Measurements from ENCODE around the gene EEF2K. TPM values are rescaled to one million over a fixed set of nuclear protein-coding genes. Genes with fewer than 3 reads are reported as not detected.
"Not testable (repeated sequence)": the region's sequence is repeated elsewhere in the genome, so short reads cannot be mapped to it uniquely, and the experiment has no call there.

EEF2K gene
- total RNA-seq, 1 donor from 2014 or later, result 19.3 TPM

GRCh38 chr16:22163806-22164205 lies 42.3 kb upstream of the EEF2K start:
- no peaks in the 10 kb centered on the region for H3K36me3 Mint-ChIP-seq (ENCODE audit: low read depth, unreplicated experiment)
- no peak overlapping the region for H3K27ac Mint-ChIP-seq (ENCODE audit: unreplicated experiment)
- no peaks in the 10 kb centered on the region for H3K9me3 Mint-ChIP-seq (ENCODE audit: unreplicated experiment)
- H3K4me3 Mint-ChIP-seq (ENCODE audit: unreplicated experiment), result no peak overlapping the region
- no peak for TF ChIP-seq CTCF (IDR thresholded peaks at IDR 0.05; ENCODE audit: unreplicated experiment)
- no peaks in the 10 kb centered on the region for H3K4me1 Mint-ChIP-seq (ENCODE audit: unreplicated experiment)
- H3K27me3 Mint-ChIP-seq (ENCODE audit: unreplicated experiment), result peaks cover 8% of the 10 kb centered on the region
- DNase-seq (ENCODE audit: low spot score), result no peak

- no peak for TF ChIP-seq CTCF (IDR thresholded peaks at IDR 0.05; ENCODE audit: unreplicated experiment)
- Mint-ChIP-seq H3K9me3 (ENCODE audit: unreplicated experiment) (no peaks in the 10 kb centered on the region), H3K4me1 (ENCODE audit: unreplicated experiment) (no peaks in the 10 kb centered on the region), H3K27me3 (ENCODE audit: unreplicated experiment) (peaks cover 4% of the 10 kb centered on the region), H3K36me3 (ENCODE audit: low read depth, unreplicated experiment) (no peaks in the 10 kb centered on the region), H3K27ac (ENCODE audit: unreplicated experiment) (no peak overlapping the region), H3K4me3 (ENCODE audit: unreplicated experiment) (no peak overlapping the region)
- DNase-seq (ENCODE audit: low spot score), result no peak
Observed at GRCh38 chr16:22164482-22164881, 41.6 kb upstream of the EEF2K start.

GRCh38 chr16:22165508-22166285 lies 40.4 kb upstream of the EEF2K start:
- H3K4me3 Mint-ChIP-seq (ENCODE audit: unreplicated experiment), result no peak overlapping the region
- no peaks in the 10 kb centered on the region for H3K9me3 Mint-ChIP-seq (ENCODE audit: unreplicated experiment)
- no peak overlapping the region for H3K27ac Mint-ChIP-seq (ENCODE audit: unreplicated experiment)
- no peaks in the 10 kb centered on the region for H3K36me3 Mint-ChIP-seq (ENCODE audit: low read depth, unreplicated experiment)
- H3K4me1 Mint-ChIP-seq (ENCODE audit: unreplicated experiment), result no peaks in the 10 kb centered on the region
- DNase-seq (ENCODE audit: low spot score), result no peak
- peaks cover 4% of the 10 kb centered on the region for H3K27me3 Mint-ChIP-seq (ENCODE audit: unreplicated experiment)
- no peak for TF ChIP-seq CTCF (IDR thresholded peaks at IDR 0.05; ENCODE audit: unreplicated experiment)

- no peaks in the 10 kb centered on the region for H3K27me3 Mint-ChIP-seq (ENCODE audit: unreplicated experiment)
- H3K36me3 Mint-ChIP-seq (ENCODE audit: low read depth, unreplicated experiment), result no peaks in the 10 kb centered on the region
- no peak for TF ChIP-seq CTCF (IDR thresholded peaks at IDR 0.05; ENCODE audit: unreplicated experiment)
- no peak for DNase-seq (ENCODE audit: low spot score)
- no peak overlapping the region for H3K27ac Mint-ChIP-seq (ENCODE audit: unreplicated experiment)
- no peaks in the 10 kb centered on the region for H3K4me1 Mint-ChIP-seq (ENCODE audit: unreplicated experiment)
- H3K9me3 Mint-ChIP-seq (ENCODE audit: unreplicated experiment), result no peaks in the 10 kb centered on the region
- H3K4me3 Mint-ChIP-seq (ENCODE audit: unreplicated experiment), result no peak overlapping the region
Observed at GRCh38 chr16:22171953-22172352, 34.1 kb upstream of the EEF2K start.

GRCh38 chr16:22172642-22173041 lies 33.4 kb upstream of the EEF2K start:
- H3K4me3 Mint-ChIP-seq (ENCODE audit: unreplicated experiment); H3K27me3 Mint-ChIP-seq (ENCODE audit: unreplicated experiment); H3K27ac Mint-ChIP-seq (ENCODE audit: unreplicated experiment); DNase-seq (ENCODE audit: low spot score); H3K36me3 Mint-ChIP-seq (ENCODE audit: low read depth, unreplicated experiment); H3K4me1 Mint-ChIP-seq (ENCODE audit: unreplicated experiment); H3K9me3 Mint-ChIP-seq (ENCODE audit: unreplicated experiment): not testable (repeated sequence)

Data from endothelial cell (in vitro differentiated cells).